Neural cell (in vitro differentiated cells): ENCODE data around the gene ADAMTS10. TPM values are rescaled to one million over a fixed set of nuclear protein-coding genes. Genes with fewer than 3 reads are reported as not detected.

Experiments
- H2AFZ ChIP-seq: fragments of 200-600, 300-800 bp; sonication (generic), shearing (Covaris generic); 2 replicates; pipeline ENCODE4 v1.6.0; 2014; ENCODE audit warnings: low read depth, mild to moderate bottlenecking, antibody characterized with exemption, low read length, moderate library complexity
- H3F3A ChIP-seq: fragments of 200-600 bp; shearing (Covaris generic); 2 replicates; pipeline ENCODE4 v1.6.1; 2016; ENCODE audit warnings: mild to moderate bottlenecking, moderate library complexity, mixed read lengths, antibody characterized with exemption, low read length; ENCODE audit not compliant: insufficient read depth, poor library complexity, severe bottlenecking
- H3K27ac ChIP-seq: fragments of 200-600, 300-800 bp; sonication (generic), shearing (Covaris generic); 2 replicates; pipeline ENCODE4 v1.5.1; 2014; ENCODE audit warnings: mild to moderate bottlenecking, low read length, moderate library complexity
- H3K27me3 ChIP-seq: fragments of 300-800, 200-600 bp; sonication (generic), shearing (Covaris generic); 2 replicates; pipeline ENCODE4 v1.6.0; 2014; ENCODE audit warnings: mild to moderate bottlenecking, low read depth, low read length, moderate library complexity; ENCODE audit not compliant: insufficient read depth
- H3K36me3 ChIP-seq: fragments of 300-800, 200-600 bp; sonication (generic), shearing (Covaris generic); 2 replicates; pipeline ENCODE4 v1.5.1; 2014; ENCODE audit warnings: mild to moderate bottlenecking, antibody characterized with exemption, low read length, moderate library complexity; ENCODE audit not compliant: insufficient read depth
- H3K4me2 ChIP-seq: fragments of 300-800, 200-600 bp; sonication (generic), shearing (Covaris generic); 2 replicates; pipeline ENCODE4 v1.6.0; 2014; ENCODE audit warnings: mild to moderate bottlenecking, low read length
- H3K4me3 ChIP-seq: fragments of 300-800, 200-600 bp; sonication (generic), shearing (Covaris generic); 2 replicates; pipeline ENCODE4 v1.5.1; 2014; ENCODE audit warnings: mild to moderate bottlenecking, low read length, moderate library complexity
- H3K79me2 ChIP-seq: fragments of 200-600 bp; shearing (Covaris generic); replicated peaks from 2 replicates; pipeline ENCODE4 v1.6.0; 2014; ENCODE audit warnings: mild to moderate bottlenecking, low read length, moderate library complexity; ENCODE audit not compliant: insufficient read depth
- H3K9ac ChIP-seq: fragments of 300-800, 200-600 bp; sonication (generic), shearing (Covaris generic); 2 replicates; pipeline ENCODE4 v1.6.1; 2016; ENCODE audit warnings: mild to moderate bottlenecking, low read length, mixed read lengths
- H3K9me2 ChIP-seq: fragments of 200-600 bp; shearing (Covaris generic); 2 replicates; pipeline ENCODE4 v1.6.1; 2016; ENCODE audit warnings: mild to moderate bottlenecking, low read length, mixed read lengths; ENCODE audit not compliant: insufficient read depth
- H3K9me3 ChIP-seq: fragments of 200-600, 300-800 bp; sonication (generic), shearing (Covaris generic); 2 replicates; pipeline ENCODE4 v1.6.1; 2016; ENCODE audit warnings: mild to moderate bottlenecking, mixed run types, low read length, moderate library complexity, mixed read lengths
- H4K20me1 ChIP-seq: fragments of 200-600 bp; shearing (Covaris generic); 2 replicates; pipeline ENCODE4 v1.6.1; 2016; ENCODE audit warnings: mild to moderate bottlenecking, mixed run types; ENCODE audit not compliant: insufficient read depth
- EP300 ChIP-seq: fragments of 450-650 bp; conservative IDR thresholded peaks from 2 replicates; pipeline ENCODE4 v1.6.1; 2014; ENCODE audit warnings: antibody characterized with exemption, mild to moderate bottlenecking, moderate library complexity; ENCODE audit not compliant: poor library complexity, severe bottlenecking
- EZH2 ChIP-seq: fragments of 200-600, 300-800 bp; shearing (Covaris generic), sonication (generic); IDR thresholded peaks from 2 replicates; pipeline ENCODE4 v1.6.1; 2014; ENCODE audit warnings: antibody characterized with exemption, low read length, borderline replicate concordance, mild to moderate bottlenecking; ENCODE audit not compliant: insufficient read depth, poor library complexity, severe bottlenecking
- MXI1 ChIP-seq: fragments of 450-650 bp; conservative IDR thresholded peaks from 2 replicates; pipeline ENCODE4 v1.6.1; 2014; ENCODE audit warnings: antibody characterized with exemption, mild to moderate bottlenecking; ENCODE audit not compliant: poor library complexity, severe bottlenecking
- POLR2AphosphoS5 ChIP-seq: IDR thresholded peaks from 2 replicates; pipeline ENCODE4 v1.6.1; 2012
- RAD21 ChIP-seq: fragments of 450-650 bp; conservative IDR thresholded peaks from 2 replicates; pipeline ENCODE4 v1.6.1; 2014; ENCODE audit warnings: antibody characterized with exemption, mild to moderate bottlenecking, moderate library complexity
- REST ChIP-seq: IDR thresholded peaks from 2 replicates; pipeline ENCODE4 v1.6.1; 2012; ENCODE audit warnings: borderline replicate concordance
- TAF1 ChIP-seq: IDR thresholded peaks from 2 replicates; pipeline ENCODE4 v1.6.1; 2012; ENCODE audit warnings: low read depth
- polyA plus RNA-seq: library from polyadenylated mRNA; depleted of rRNA; stranded (reverse); fragments of >200 nt; gene quantifications from 2 replicates; pipeline ENCODE4 v1.2.3, GENCODE V29; 2014
- TF ChIP-seq, protein P1 (sequence below): fragments of 450-650 bp; IDR thresholded peaks from 2 replicates; pipeline ENCODE4 v1.5.1; 2014; ENCODE audit warnings: antibody characterized with exemption, mild to moderate bottlenecking, moderate library complexity; ENCODE audit not compliant: poor library complexity, severe bottlenecking

The ADAMTS10 gene
- polyA plus RNA-seq, 1 donor from 2014 or later = 99.4 TPM

GRCh38 chr19:8578642-8579265 lies 31.8 kb downstream of the ADAMTS10 start:
- no peak overlapping the region for H3K9ac ChIP-seq
- H2AFZ ChIP-seq = no peak overlapping the region
- no peak overlapping the region for H3K27ac ChIP-seq
- TF ChIP-seq RAD21 = peak; percentile 45
- TF ChIP-seq EP300 = no peak
- TF ChIP-seq, protein P1, sequence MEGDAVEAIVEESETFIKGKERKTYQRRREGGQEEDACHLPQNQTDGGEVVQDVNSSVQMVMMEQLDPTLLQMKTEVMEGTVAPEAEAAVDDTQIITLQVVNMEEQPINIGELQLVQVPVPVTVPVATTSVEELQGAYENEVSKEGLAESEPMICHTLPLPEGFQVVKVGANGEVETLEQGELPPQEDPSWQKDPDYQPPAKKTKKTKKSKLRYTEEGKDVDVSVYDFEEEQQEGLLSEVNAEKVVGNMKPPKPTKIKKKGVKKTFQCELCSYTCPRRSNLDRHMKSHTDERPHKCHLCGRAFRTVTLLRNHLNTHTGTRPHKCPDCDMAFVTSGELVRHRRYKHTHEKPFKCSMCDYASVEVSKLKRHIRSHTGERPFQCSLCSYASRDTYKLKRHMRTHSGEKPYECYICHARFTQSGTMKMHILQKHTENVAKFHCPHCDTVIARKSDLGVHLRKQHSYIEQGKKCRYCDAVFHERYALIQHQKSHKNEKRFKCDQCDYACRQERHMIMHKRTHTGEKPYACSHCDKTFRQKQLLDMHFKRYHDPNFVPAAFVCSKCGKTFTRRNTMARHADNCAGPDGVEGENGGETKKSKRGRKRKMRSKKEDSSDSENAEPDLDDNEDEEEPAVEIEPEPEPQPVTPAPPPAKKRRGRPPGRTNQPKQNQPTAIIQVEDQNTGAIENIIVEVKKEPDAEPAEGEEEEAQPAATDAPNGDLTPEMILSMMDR = peak; percentile 79
- no peak for TF ChIP-seq POLR2AphosphoS5
- TF ChIP-seq MXI1 = no peak
- no peak for TF ChIP-seq EZH2
- H4K20me1 ChIP-seq = no peaks in the 10 kb centered on the region
- no peak overlapping the region for H3K4me3 ChIP-seq
- H3F3A ChIP-seq = no peaks in the 10 kb centered on the region
- H3K27me3 ChIP-seq = no peaks in the 10 kb centered on the region
- H3K9me2 ChIP-seq = no peaks in the 10 kb centered on the region
- H3K79me2 ChIP-seq = no peaks in the 10 kb centered on the region
- H3K4me2 ChIP-seq = no peak overlapping the region
- H3K9me3 ChIP-seq = no peaks in the 10 kb centered on the region
- no peaks in the 10 kb centered on the region for H3K36me3 ChIP-seq

- TF ChIP-seq TAF1 = no peak
- no peak for TF ChIP-seq EP300
- TF ChIP-seq MXI1 = no peak
- no peak for TF ChIP-seq POLR2AphosphoS5
- no peak for TF ChIP-seq REST
- TF ChIP-seq, protein P1 = no peak
- TF ChIP-seq EZH2 = no peak
- no peak overlapping the region for H3K4me3 ChIP-seq
Observed at GRCh38 chr19:8577741-8578140, 32.8 kb downstream of the ADAMTS10 start.

More at GRCh38 chr19:8577741-8578140, 32.8 kb downstream of the ADAMTS10 start:
- no peaks in the 10 kb centered on the region for H3K36me3 ChIP-seq
- no peaks in the 10 kb centered on the region for H4K20me1 ChIP-seq
- no peak overlapping the region for H3K27ac ChIP-seq
- no peak overlapping the region for H2AFZ ChIP-seq
- no peak overlapping the region for H3K9ac ChIP-seq
- no peak overlapping the region for H3K4me2 ChIP-seq
- H3K9me3 ChIP-seq = no peaks in the 10 kb centered on the region
- no peaks in the 10 kb centered on the region for H3K79me2 ChIP-seq
- H3K27me3 ChIP-seq = no peaks in the 10 kb centered on the region
- H3K9me2 ChIP-seq = no peaks in the 10 kb centered on the region
- no peaks in the 10 kb centered on the region for H3F3A ChIP-seq
